Neural cell (in vitro differentiated cells): Measurements from ENCODE around the gene PIP5K1A.
A peak's percentile ranks its signal among the peaks of the same experiment; 100 is the strongest.

Experiments used
- CTCF ChIP-seq: fragments of 450-650 bp; IDR thresholded peaks from 2 replicates; pipeline ENCODE4 v1.5.1; 2014; ENCODE audit warnings: antibody characterized with exemption, mild to moderate bottlenecking, moderate library complexity; ENCODE audit not compliant: poor library complexity, severe bottlenecking
- EP300 ChIP-seq: fragments of 450-650 bp; conservative IDR thresholded peaks from 2 replicates; pipeline ENCODE4 v1.6.1; 2014; ENCODE audit warnings: antibody characterized with exemption, mild to moderate bottlenecking, moderate library complexity; ENCODE audit not compliant: poor library complexity, severe bottlenecking
- EZH2 ChIP-seq: fragments of 200-600, 300-800 bp; shearing (Covaris generic), sonication (generic); IDR thresholded peaks from 2 replicates; pipeline ENCODE4 v1.6.1; 2014; ENCODE audit warnings: antibody characterized with exemption, low read length, borderline replicate concordance, mild to moderate bottlenecking; ENCODE audit not compliant: insufficient read depth, poor library complexity, severe bottlenecking
- POLR2AphosphoS5 ChIP-seq: IDR thresholded peaks from 2 replicates; pipeline ENCODE4 v1.6.1; 2012
- RAD21 ChIP-seq: fragments of 450-650 bp; conservative IDR thresholded peaks from 2 replicates; pipeline ENCODE4 v1.6.1; 2014; ENCODE audit warnings: antibody characterized with exemption, mild to moderate bottlenecking, moderate library complexity
- SMC3 ChIP-seq: fragments of 450-650 bp; conservative IDR thresholded peaks from 2 replicates; pipeline ENCODE4 v1.6.1; 2014; ENCODE audit warnings: antibody characterized with exemption, mild to moderate bottlenecking, moderate library complexity; ENCODE audit not compliant: poor library complexity
- TAF1 ChIP-seq: IDR thresholded peaks from 2 replicates; pipeline ENCODE4 v1.6.1; 2012; ENCODE audit warnings: low read depth

DNA sequence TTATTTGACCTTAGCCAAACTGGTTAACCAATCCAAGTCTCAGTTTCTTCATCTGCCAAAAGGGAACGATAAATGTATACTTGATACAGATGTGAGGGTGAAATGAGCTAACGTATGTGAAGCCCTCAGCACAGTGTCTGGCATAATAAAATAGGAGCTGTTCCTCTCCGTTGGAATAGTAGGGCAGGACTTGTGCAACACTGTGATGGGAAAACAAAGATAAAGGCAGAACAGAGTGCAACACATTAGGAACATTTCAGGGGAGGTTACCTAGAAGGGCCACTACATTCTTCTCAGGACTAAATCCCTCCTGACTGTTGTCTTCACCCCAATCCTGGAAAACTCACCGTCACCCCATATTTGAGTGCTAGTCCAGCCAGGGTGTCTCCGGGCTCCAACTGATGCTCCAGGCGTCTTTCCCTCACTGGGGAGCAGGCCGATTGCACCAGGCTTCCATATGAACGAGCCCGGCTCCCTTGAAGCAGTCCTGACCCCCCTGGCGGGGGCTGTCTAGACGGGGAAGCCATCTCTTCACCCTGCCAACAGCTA, 33.5 kb upstream of the PIP5K1A start:
- TF ChIP-seq POLR2AphosphoS5 (no peak), CTCF (no peak), TAF1 (peak; percentile 3), EZH2 (no peak), RAD21 (no peak), EP300 (no peak), SMC3 (no peak)
